ENCODE results near the gene GIGYF2.

Gene GIGYF2

DNA sequence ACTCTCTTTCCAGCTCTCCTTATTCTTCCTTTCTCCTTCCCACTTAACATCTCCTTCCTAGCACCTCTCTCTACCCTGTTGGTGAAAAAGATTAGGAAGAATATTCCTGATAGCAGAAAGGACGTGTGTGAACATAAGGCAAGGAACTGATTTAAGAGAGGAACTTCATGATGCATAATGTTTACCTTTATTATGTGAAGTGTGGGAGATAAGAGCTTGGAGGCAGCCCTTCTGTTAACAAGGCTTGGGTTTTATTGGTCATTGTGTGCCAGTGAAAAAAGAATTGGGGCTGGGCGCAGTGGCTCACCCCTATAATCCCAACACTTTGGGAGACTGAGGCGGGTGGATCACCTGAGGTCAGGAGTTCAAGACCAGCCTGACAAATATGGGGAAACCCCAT is 44.8 kb downstream of the GIGYF2 start:
- no peak for DNase-seq (ENCODE audit: low read depth, low spot score)
- no peak overlapping the region for H3K27ac ChIP-seq

DNA sequence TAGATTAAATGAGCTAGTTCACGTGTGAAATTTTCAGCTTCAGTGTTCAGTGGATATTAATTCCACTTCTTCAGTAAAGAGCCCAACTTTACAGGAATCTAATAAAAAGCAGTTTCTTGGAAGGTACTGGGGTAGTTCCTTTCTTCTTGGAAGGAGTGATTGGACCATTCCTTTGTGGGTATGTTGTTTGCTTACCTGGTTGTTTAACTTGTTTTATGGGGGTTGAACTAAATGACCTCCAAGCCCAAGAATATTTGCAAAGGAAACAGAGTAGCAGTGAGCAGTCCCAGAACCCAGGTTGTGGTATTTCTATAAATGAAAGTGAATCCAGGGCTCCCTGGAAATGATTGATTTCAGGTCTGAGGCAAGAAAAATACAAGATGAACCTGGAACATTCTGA is 47.8 kb downstream of the GIGYF2 start:
- H3K27ac ChIP-seq = no peak overlapping the region
- DNase-seq (ENCODE audit: low read depth, low spot score) = no peak

DNA sequence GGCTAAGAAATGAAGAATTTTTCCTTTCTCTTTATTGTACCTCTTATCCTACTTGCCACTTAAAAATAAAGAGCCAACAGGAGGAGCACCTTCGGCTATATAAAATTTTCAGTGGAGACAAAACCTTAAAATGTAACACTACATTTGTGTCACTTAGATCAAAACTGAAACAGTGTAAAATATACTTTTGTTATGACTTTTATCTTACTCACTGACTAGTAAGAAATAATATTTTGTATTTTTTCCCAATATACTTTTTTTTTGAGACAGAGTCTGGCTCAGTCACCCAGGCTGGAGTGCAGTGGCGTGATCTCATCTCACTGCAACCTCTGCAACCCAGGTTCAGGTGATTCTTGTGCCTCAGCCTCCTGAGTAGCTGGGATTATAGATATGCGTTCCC is 50.9 kb downstream of the GIGYF2 start:
- no peak overlapping the region for H3K27ac ChIP-seq
- no peak for DNase-seq (ENCODE audit: low read depth, low spot score)

DNA sequence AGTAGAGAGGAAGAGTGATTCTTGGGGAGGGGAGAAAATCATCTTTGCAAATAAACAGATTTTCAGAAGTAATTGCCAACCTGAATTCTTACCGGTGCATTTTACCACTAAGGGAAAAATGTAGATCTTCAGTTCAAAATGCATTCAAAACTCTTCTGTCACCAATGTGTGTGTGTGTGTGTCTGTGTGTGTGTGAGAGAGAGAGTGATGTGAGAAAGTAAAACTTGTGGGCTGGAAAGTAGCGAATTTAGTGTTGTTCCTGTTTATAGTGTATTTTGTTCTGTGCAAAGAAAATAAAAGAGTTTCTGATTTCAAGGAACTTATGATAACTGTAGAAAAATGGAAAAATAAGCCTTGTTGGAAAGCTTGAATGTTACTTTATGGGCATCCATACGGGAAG is 52.2 kb downstream of the GIGYF2 start:
- DNase-seq (ENCODE audit: low read depth, low spot score) = no peak
- H3K27ac ChIP-seq = no peak overlapping the region

DNA sequence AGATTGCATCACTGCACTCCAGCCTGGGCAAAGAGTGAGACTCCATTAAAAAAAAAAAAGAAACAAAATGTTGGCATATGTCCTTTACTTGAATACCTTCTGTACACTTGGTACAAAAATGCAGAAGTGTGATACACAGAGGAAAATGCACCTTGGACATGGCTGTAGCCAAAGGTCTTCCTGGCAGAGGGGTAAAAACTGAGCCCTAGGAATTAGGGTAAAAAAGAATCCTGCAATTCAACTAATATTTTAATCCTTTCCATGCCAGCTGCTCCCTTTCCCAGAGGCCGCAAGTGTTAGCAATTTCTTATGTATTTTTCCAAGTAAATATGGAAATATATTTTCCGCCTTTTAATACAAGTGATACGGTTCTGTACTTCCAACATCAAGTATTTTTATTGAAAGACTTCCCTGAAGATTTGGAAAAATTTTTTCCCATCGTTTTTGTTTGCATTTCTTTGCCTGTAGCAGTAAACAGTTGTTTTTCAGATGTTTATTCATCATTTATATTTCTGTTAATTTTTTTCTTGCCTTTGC is 53.1 kb downstream of the GIGYF2 start:
- H3K27ac ChIP-seq = no peak overlapping the region
- no peak for DNase-seq (ENCODE audit: low read depth, low spot score)

DNA sequence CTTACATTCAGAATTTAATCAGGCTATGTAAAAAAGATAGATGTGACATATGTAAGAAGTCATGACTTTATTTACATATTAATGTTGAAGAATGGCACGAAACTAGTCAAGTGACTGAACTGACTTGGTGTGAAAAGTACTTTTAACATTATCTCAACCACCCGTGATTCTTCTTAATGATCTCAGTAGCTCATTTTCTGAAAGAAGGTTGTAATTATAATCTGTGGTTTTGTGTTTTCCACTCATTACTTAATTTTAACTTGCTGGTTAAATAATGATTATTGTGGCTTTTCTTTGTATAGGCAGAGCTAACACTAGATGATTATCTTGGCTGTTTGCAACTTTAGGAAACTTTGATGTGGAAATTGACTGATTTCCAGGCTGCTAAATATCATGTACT is 60.8 kb downstream of the GIGYF2 start:
- DNase-seq (ENCODE audit: low read depth, low spot score) = no peak
- H3K27ac ChIP-seq = no peak overlapping the region

DNA sequence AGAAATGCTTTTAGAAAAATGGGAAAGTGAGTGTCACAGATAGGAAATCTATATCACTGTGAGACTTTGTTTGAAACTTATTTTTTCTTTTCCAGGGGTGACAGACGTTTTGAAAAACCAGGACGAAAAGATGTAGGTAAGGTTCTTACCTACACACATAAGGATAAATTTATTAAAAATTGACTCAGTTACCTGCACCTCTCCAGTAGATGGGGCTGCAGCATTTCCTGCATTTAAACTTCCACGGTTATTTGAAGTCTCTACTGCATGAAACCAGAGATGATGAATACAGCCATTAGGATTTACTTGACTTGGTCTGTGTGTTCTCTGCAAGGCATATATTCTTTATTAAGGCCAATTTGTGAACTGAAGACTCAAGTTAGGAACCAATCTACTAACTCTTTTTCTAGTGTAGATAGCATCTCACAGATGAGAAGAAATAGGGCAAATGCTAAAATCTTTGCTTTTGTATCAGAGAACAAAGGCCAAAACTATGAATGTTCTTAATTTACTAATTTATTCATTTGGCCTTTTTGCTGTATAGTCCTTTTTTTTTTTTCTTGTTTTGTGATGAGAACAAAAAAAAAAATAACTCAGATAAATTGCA is 64.3 kb downstream of the GIGYF2 start:
- no peak for DNase-seq (ENCODE audit: low read depth, low spot score)
- H3K27ac ChIP-seq = no peak overlapping the region

- DNase-seq (ENCODE audit: low read depth, low spot score) = no peak
These were observed 70.7 kb downstream of the GIGYF2 start for GRCh38 chr2:232767866-232768265.

GRCh38 chr2:232770207-232770606 is 73.1 kb downstream of the GIGYF2 start:
- no peak for DNase-seq (ENCODE audit: low read depth, low spot score)
- no peak overlapping the region for H3K27ac ChIP-seq

More at GRCh38 chr2:232767866-232768265, 70.7 kb downstream of the GIGYF2 start:
- H3K27ac ChIP-seq = no peak overlapping the region

DNA sequence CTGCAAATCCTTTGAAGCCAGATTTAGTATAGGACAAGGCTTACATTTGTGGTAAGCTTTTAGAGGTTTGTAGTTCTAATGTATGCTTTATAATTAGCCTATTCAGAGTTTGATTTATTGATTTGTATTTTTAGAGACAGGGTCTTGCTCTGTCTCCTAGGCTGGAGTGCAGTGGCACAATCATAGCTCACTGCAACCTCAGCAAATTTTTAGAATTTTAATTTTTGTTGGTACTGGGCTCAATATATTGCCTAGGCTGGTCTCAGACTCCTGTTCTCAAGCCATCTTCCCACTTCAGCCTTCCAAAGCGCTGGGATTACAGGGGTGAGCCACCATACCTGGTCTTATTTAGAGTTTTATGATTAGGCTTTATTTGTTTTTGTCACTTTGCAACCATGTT is 74.7 kb downstream of the GIGYF2 start:
- H3K27ac ChIP-seq = no peak overlapping the region
- DNase-seq (ENCODE audit: low read depth, low spot score) = no peak

GRCh38 chr2:232772531-232772930 is 75.4 kb downstream of the GIGYF2 start:
- DNase-seq (ENCODE audit: low read depth, low spot score) = no peak
- no peak overlapping the region for H3K27ac ChIP-seq

- no peak for DNase-seq (ENCODE audit: low read depth, low spot score)
- H3K27ac ChIP-seq = no peak overlapping the region
These were observed 76.7 kb downstream of the GIGYF2 start for GRCh38 chr2:232773815-232774214.

GRCh38 chr2:232776435-232776834 is 79.3 kb downstream of the GIGYF2 start, which contains the start of gene KCNJ13:
Gene KCNJ13, minus strand, starts transcription at chr2:232776565. Its CDS starts 5,203 bp downstream, at chr2:232771362.
- no peak for DNase-seq (ENCODE audit: low read depth, low spot score)
- H3K27ac ChIP-seq = no peak within 1 kb of the TSS

DNA sequence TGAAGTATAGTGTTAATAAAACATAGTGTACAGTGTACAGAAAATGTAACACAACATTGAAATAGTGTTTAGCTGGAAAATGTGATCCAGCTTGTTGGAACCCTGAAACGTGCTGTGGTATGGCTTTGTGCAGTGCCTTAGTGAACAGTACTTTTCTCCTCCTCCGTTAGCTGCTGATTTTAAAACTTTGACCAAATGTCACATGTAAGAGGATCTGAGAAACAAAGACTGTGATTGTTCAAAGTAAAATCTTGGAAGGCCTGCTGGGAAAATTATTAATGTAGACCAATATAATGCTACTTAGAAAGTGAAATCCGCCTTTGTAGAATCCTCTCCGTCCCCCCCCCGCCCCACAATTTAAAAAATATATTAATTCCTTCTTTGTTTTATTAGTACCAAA is 80.1 kb downstream of the GIGYF2 start:
- no peak for DNase-seq (ENCODE audit: low read depth, low spot score)
- no peak overlapping the region for H3K27ac ChIP-seq

GRCh38 chr2:232779465-232779864 is 82.3 kb downstream of the GIGYF2 start:
- DNase-seq (ENCODE audit: low read depth, low spot score) = no peak

DNA sequence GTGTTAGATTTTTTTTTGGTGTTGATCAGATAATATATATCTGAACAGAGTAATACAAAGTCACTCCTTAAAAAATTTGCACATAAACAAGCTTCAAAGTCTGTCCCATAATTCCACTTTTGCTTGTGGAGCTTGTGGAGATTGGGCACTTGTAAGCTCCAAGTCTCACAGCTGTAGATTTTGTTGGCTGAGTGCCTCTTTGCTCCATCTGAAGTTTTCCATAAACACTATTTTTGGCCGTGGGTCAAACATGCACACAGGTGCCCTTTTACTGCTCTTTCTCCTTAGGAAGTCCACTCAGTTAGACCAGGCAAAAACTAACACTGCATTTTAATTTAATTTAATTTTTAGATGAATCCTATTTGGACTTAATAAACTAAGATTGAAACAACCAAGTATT is 82.8 kb downstream of the GIGYF2 start:
- no peak overlapping the region for H3K27ac ChIP-seq
- DNase-seq (ENCODE audit: low read depth, low spot score) = no peak

More at GRCh38 chr2:232779465-232779864, 82.3 kb downstream of the GIGYF2 start:
- no peak overlapping the region for H3K27ac ChIP-seq

DNA sequence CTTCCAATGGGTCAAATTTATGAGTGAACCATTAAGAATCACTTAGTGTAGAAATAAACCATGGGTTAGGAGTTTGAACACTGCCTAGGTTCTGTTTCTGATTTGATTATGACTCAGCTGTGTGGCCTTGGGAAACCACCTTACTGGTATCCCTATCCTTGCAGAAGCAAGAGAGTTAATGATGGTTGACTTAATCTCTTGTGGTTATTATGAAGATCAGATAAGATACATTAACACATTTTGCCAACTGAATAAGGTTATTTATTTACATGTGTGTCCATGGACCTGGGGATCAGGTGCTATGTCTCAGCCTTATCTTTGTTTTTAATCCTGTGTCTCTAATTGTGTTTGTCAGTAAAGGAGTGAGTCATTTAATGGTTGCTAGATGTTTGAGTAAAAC is 84.6 kb downstream of the GIGYF2 start:
- no peak overlapping the region for H3K27ac ChIP-seq
- DNase-seq (ENCODE audit: low read depth, low spot score) = peak; percentile 59

DNA sequence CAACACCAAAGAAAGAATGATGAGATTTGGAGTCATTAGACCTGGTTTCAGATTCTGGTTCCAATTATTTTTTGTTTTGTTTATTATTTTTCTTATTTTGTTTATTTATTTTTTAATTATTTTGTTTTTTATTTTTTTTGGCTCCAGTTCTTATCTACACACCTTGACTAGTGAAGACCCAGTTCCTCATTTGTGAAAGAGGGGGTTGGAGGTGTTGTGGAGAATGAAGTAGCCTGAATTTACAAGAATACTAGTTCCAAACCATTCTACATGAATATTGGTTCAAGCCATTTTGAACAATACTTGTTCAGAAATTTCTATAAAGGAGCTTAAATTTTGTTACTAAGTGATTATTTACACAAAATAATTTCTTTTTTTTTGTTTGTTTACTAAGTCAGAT is 86.1 kb downstream of the GIGYF2 start:
- DNase-seq (ENCODE audit: low read depth, low spot score) = no peak
- H3K27ac ChIP-seq = no peak overlapping the region

DNA sequence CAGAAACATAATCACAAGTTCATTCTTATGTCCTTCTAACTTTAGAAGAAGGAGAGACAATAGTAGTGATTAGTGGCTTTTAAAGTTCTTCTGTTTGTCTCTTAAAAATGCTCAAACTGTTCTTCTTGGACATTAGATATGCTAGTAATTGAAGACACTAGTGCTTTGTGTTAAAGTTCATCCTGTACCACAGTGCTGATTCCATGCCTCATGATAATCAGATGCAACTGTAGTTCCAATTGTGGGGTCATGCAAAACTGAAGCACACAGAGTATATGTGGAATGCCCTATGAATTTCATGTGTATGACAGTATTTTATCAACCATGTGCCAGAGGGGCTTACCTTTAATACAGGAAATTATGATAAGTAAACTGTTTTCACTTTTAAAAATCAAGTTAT is 90.7 kb downstream of the GIGYF2 start:
- no peak overlapping the region for H3K27ac ChIP-seq
- no peak for DNase-seq (ENCODE audit: low read depth, low spot score)

- DNase-seq (ENCODE audit: low read depth, low spot score) = no peak
- H3K27ac ChIP-seq = no peak overlapping the region
These were observed 92.0 kb downstream of the GIGYF2 start for GRCh38 chr2:232789082-232789481.

- no peak for DNase-seq (ENCODE audit: low read depth, low spot score)
- no peak overlapping the region for H3K27ac ChIP-seq
These were observed 94.4 kb downstream of the GIGYF2 start for GRCh38 chr2:232791518-232791917.

DNA sequence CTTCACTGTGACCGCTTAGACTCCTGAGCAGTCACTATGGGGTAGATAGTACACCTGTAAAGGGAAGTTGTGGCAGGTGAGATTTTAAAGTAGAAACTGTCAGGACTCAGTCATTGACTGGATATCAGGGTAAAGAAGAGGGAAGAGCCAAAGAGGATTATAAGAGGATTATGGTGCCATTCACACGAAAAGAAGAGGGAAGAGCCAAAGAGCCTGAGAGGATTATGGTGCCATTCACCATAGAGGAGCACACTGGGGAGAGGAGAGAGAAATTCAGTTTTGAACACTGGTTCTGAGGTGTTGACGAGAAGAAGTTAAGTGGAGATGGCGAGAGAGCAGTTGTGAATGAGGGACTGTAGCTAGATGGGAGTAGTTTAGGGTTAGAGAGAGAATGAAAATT is 96.1 kb downstream of the GIGYF2 start:
- no peak overlapping the region for H3K27ac ChIP-seq
- no peak for DNase-seq (ENCODE audit: low read depth, low spot score)

Measured in epithelial cell of prostate (primary cell).